ENCODE measurements around the gene ARPC1B. TPM values are rescaled to one million over a fixed set of nuclear protein-coding genes. Genes with fewer than 3 reads are reported as not detected.

ARPC1B gene
- total and polyA plus RNA-seq, 2 donors (not counting 1 experiment from before 2014, with no cell fraction given) = 245 to 394 TPM

- no peaks in the 10 kb centered on the region for H4K20me1 ChIP-seq (ENCODE audit: control insufficient read depth, extremely low read depth, insufficient read depth, low read length)
- no peak overlapping the region for H3K9ac ChIP-seq (ENCODE audit: insufficient read depth, low read length)
- no peaks in the 10 kb centered on the region for H3K9me3 ChIP-seq (ENCODE audit: control insufficient read depth, insufficient read depth, low read depth, low read length)
- H3K4me2 ChIP-seq (ENCODE audit: extremely low read depth, insufficient read depth, low read length) = peak overlapping the region; percentile 23
- peak in 1 of 2 donors; percentile 21 for DNase-seq (ENCODE audit: low read depth in 2 of 2)
- no peak for TF ChIP-seq EZH2 (IDR thresholded peaks at IDR 0.05; ENCODE audit: low read length, missing control alignments)
- no peak for TF ChIP-seq CTCF (conservative IDR thresholded peaks at IDR 0.05 in 1 of 2, IDR thresholded peaks at IDR 0.05 in 1 of 2; ENCODE audit: low read depth in 1 of 2, low read length in 2 of 2)
- peaks cover 79% of the 10 kb centered on the region for H3K79me2 ChIP-seq (ENCODE audit: control insufficient read depth, insufficient read depth, low read length)
- no peaks in the 10 kb centered on the region for H3K27me3 ChIP-seq (ENCODE audit: control insufficient read depth, insufficient read depth, low read length)
- peak overlapping the region; percentile 83 for H3K27ac ChIP-seq (ENCODE audit: insufficient read depth, low read length)
- peaks cover 2% of the 10 kb centered on the region for H3K36me3 ChIP-seq (ENCODE audit: control insufficient read depth, insufficient read depth, low read length)
- H3K4me1 ChIP-seq (ENCODE audit: control insufficient read depth, extremely low read depth, insufficient read depth, low read length) = peaks cover 9% of the 10 kb centered on the region
- no peak overlapping the region for H2AFZ ChIP-seq (ENCODE audit: low read length)
- H3K4me3 ChIP-seq (replicated peaks in 1 of 4; ENCODE audit: control extremely low read depth in 1 of 4, insufficient read depth in 1 of 4, low read depth in 3 of 4, low read length in 4 of 4) = peak overlapping the region in 1 of 4 experiments; percentile 5
These were observed 43.5 kb upstream of the ARPC1B start for GRCh38 chr7:99331002-99331401.

- peaks cover 15% of the 10 kb centered on the region for H3K36me3 ChIP-seq (ENCODE audit: control insufficient read depth, insufficient read depth, low read length)
- H4K20me1 ChIP-seq (ENCODE audit: control insufficient read depth, extremely low read depth, insufficient read depth, low read length) = no peaks in the 10 kb centered on the region
- peaks cover 9% of the 10 kb centered on the region for H3K79me2 ChIP-seq (ENCODE audit: control insufficient read depth, insufficient read depth, low read length)
- TF ChIP-seq EZH2 (IDR thresholded peaks at IDR 0.05; ENCODE audit: low read length, missing control alignments) (no peak), CTCF (conservative IDR thresholded peaks at IDR 0.05 in 1 of 2, IDR thresholded peaks at IDR 0.05 in 1 of 2; ENCODE audit: low read depth in 1 of 2, low read length in 2 of 2) (no peak)
- no peaks in the 10 kb centered on the region for H3K9me3 ChIP-seq (ENCODE audit: control insufficient read depth, insufficient read depth, low read depth, low read length)
- H3K4me1 ChIP-seq (ENCODE audit: control insufficient read depth, extremely low read depth, insufficient read depth, low read length) = no peaks in the 10 kb centered on the region
- no peaks in the 10 kb centered on the region for H3K27me3 ChIP-seq (ENCODE audit: control insufficient read depth, insufficient read depth, low read length)
- H3K27ac ChIP-seq (ENCODE audit: insufficient read depth, low read length) = no peak overlapping the region
- DNase-seq (ENCODE audit: low read depth in 2 of 2) = no peak
- H3K9ac ChIP-seq (ENCODE audit: insufficient read depth, low read length) = no peak overlapping the region
- H3K4me2 ChIP-seq (ENCODE audit: extremely low read depth, insufficient read depth, low read length) = no peak overlapping the region
- no peak overlapping the region for H2AFZ ChIP-seq (ENCODE audit: low read length)
- H3K4me3 ChIP-seq (replicated peaks in 1 of 4; ENCODE audit: control extremely low read depth in 1 of 4, insufficient read depth in 1 of 4, low read depth in 3 of 4, low read length in 4 of 4) = no peak overlapping the region
These were observed 34.9 kb upstream of the ARPC1B start for GRCh38 chr7:99339595-99339994.

GRCh38 chr7:99340659-99341058 lies 33.9 kb upstream of the ARPC1B start:
- H4K20me1 ChIP-seq (ENCODE audit: control insufficient read depth, extremely low read depth, insufficient read depth, low read length) = no peaks in the 10 kb centered on the region
- TF ChIP-seq EZH2 (IDR thresholded peaks at IDR 0.05; ENCODE audit: low read length, missing control alignments) (no peak), CTCF (conservative IDR thresholded peaks at IDR 0.05 in 1 of 2, IDR thresholded peaks at IDR 0.05 in 1 of 2; ENCODE audit: low read depth in 1 of 2, low read length in 2 of 2) (no peak)
- H3K27me3 ChIP-seq (ENCODE audit: control insufficient read depth, insufficient read depth, low read length) = no peaks in the 10 kb centered on the region
- H3K4me2 ChIP-seq (ENCODE audit: extremely low read depth, insufficient read depth, low read length) = no peak overlapping the region
- H2AFZ ChIP-seq (ENCODE audit: low read length) = no peak overlapping the region
- no peak overlapping the region for H3K27ac ChIP-seq (ENCODE audit: insufficient read depth, low read length)
- peak in 1 of 2 donors; percentile 60 for DNase-seq (ENCODE audit: low read depth in 2 of 2)
- no peak overlapping the region for H3K4me3 ChIP-seq (replicated peaks in 1 of 4; ENCODE audit: control extremely low read depth in 1 of 4, insufficient read depth in 1 of 4, low read depth in 3 of 4, low read length in 4 of 4)
- H3K36me3 ChIP-seq (ENCODE audit: control insufficient read depth, insufficient read depth, low read length) = peaks cover 13% of the 10 kb centered on the region
- peaks cover 6% of the 10 kb centered on the region for H3K79me2 ChIP-seq (ENCODE audit: control insufficient read depth, insufficient read depth, low read length)
- no peaks in the 10 kb centered on the region for H3K4me1 ChIP-seq (ENCODE audit: control insufficient read depth, extremely low read depth, insufficient read depth, low read length)
- no peaks in the 10 kb centered on the region for H3K9me3 ChIP-seq (ENCODE audit: control insufficient read depth, insufficient read depth, low read depth, low read length)
- H3K9ac ChIP-seq (ENCODE audit: insufficient read depth, low read length) = no peak overlapping the region

All from fibroblast of lung (primary cell).